H1 (cell line): ENCODE results near the gene TRIL. TPM values are rescaled to one million over a fixed set of nuclear protein-coding genes. Genes with fewer than 3 reads are reported as not detected.

Experiments
- CTCF ChIA-PET: fragments of 300-600 bp; sonication (Branson Sonifier 250); formaldehyde crosslinking; loops from one replicate; lab custom pipeline; 2021; ENCODE audit not compliant: partially characterized antibody; lab: Charles Lee
- POLR2A ChIA-PET: fragments of 300-600 bp; sonication (Branson Sonifier 250); formaldehyde crosslinking; loops from one replicate; lab custom pipeline; 2021; ENCODE audit warnings: inconsistent platforms; ENCODE audit not compliant: partially characterized antibody; lab: Charles Lee
- DNase-seq, 2 experiments: peaks; one replicate each; pipeline versions ENCODE4 v3.0.0 to v3.0.0-alpha.2; 2010 to 2022; ENCODE audit warnings: low spot score in 2 of 2, low read depth in 1 of 2, mixed read lengths in 1 of 2
- FAIRE-seq: peaks from 2 replicates; lab custom pipeline; 2011; peaks lifted over from hg19 to GRCh38; lab: Jason Lieb, UNC
- H2AFZ ChIP-seq: 2 replicates; pipeline ENCODE4 v1.8.1; 2012; ENCODE audit warnings: low read length, inconsistent platforms
- H2AK5ac ChIP-seq: 2 replicates; pipeline ENCODE4 v1.6.1; 2013; ENCODE audit warnings: low read depth, low read length
- H2BK120ac ChIP-seq: replicated peaks from 2 replicates; pipeline ENCODE3; 2013; ENCODE audit warnings: low read depth, low read length, inconsistent platforms
- H2BK12ac ChIP-seq: 2 replicates; pipeline ENCODE4 v1.6.1; 2013; ENCODE audit warnings: low read depth, low read length
- H2BK15ac ChIP-seq: 2 replicates; pipeline ENCODE4 v1.6.1; 2013; ENCODE audit warnings: low read length
- H2BK20ac ChIP-seq: 2 replicates; pipeline ENCODE4 v1.6.1; 2013; ENCODE audit warnings: low read length
- H2BK5ac ChIP-seq: 2 replicates; pipeline ENCODE4 v1.6.1; 2013; ENCODE audit warnings: low read depth, low read length
- H3K14ac ChIP-seq: 2 replicates; pipeline ENCODE4 v1.6.1; 2013; ENCODE audit warnings: inconsistent platforms; ENCODE audit not compliant: insufficient read length
- H3K18ac ChIP-seq: 2 replicates; pipeline ENCODE4 v1.6.1; 2013; ENCODE audit warnings: low read length; ENCODE audit errors: extremely low read depth
- H3K23ac ChIP-seq: 2 replicates; pipeline ENCODE4 v1.6.1; 2013; ENCODE audit warnings: inconsistent platforms; ENCODE audit not compliant: insufficient read length
- H3K23me2 ChIP-seq: 2 replicates; pipeline ENCODE4 v1.6.1; 2013; ENCODE audit warnings: low read depth, low read length
- H3K27ac ChIP-seq: 2 replicates; pipeline ENCODE4 v1.6.1; 2011; ENCODE audit warnings: low read depth, low read length, inconsistent platforms
- H3K27me3 ChIP-seq, 4 experiments: replicated peaks in 1 of 4; 1 replicate in 1 of 4; 2 replicates in 3 of 4; pipeline versions ENCODE4 v1.6.1 to v1.8.1; 2011 to 2013; ENCODE audit warnings: low read length in 3 of 4, mild to moderate bottlenecking in 3 of 4, inconsistent platforms in 2 of 4, mixed read lengths in 2 of 4, moderate library complexity in 1 of 4; ENCODE audit not compliant: control insufficient read depth in 3 of 4, insufficient read depth in 3 of 4; ENCODE audit errors: extremely low read depth in 1 of 4
- H3K36me3 ChIP-seq, 4 experiments: 2 replicates each; pipeline versions ENCODE4 v1.6.1 to v1.8.1; 2011 to 2013; ENCODE audit warnings: mild to moderate bottlenecking in 4 of 4, low read length in 3 of 4, moderate library complexity in 2 of 4, control low read depth in 1 of 4, inconsistent platforms in 1 of 4; ENCODE audit not compliant: insufficient read depth in 4 of 4, control insufficient read depth in 2 of 4
- H3K4ac ChIP-seq: replicated peaks from 2 replicates; pipeline ENCODE3; 2013; ENCODE audit warnings: low read length, low read depth, mixed read lengths, inconsistent platforms; ENCODE audit not compliant: insufficient read length
- H3K4me1 ChIP-seq, 4 experiments: replicated peaks in 1 of 4; 1 replicate in 1 of 4; 2 replicates in 3 of 4; pipeline versions ENCODE4 v1.6.1 to v1.8.1; 2011 to 2013; ENCODE audit warnings: low read length in 3 of 4, inconsistent platforms in 2 of 4, mixed read lengths in 1 of 4; ENCODE audit not compliant: insufficient read depth in 4 of 4, control insufficient read depth in 3 of 4
- H3K4me2 ChIP-seq, 2 experiments: 2 replicates each; pipeline versions ENCODE4 v1.6.1 to v1.8.1; 2011 to 2013; ENCODE audit warnings: low read depth in 2 of 2, low read length in 2 of 2, control low read depth in 1 of 2, inconsistent platforms in 1 of 2, mild to moderate bottlenecking in 1 of 2; ENCODE audit not compliant: insufficient read depth in 1 of 2
- H3K4me3 ChIP-seq, 4 experiments: fragments of 200-600, 300-600 bp in 1 of 4; sonication (generic), shearing (Covaris generic), sonication (Bioruptor Twin) in 1 of 4; 2 replicates each; pipeline versions ENCODE4 v1.5.1 to v1.8.1; 2011 to 2016; ENCODE audit warnings: low read length in 4 of 4, low read depth in 3 of 4, control low read depth in 2 of 4, inconsistent platforms in 2 of 4, mild to moderate bottlenecking in 2 of 4, mixed read lengths in 1 of 4, moderate library complexity in 1 of 4; ENCODE audit not compliant: insufficient read depth in 2 of 4; ENCODE audit errors: extremely low read depth in 1 of 4
- H3K56ac ChIP-seq: replicated peaks from 2 replicates; pipeline ENCODE3; 2013; ENCODE audit warnings: low read depth, mild to moderate bottlenecking, mixed read lengths, low read length, inconsistent platforms; ENCODE audit not compliant: insufficient read length
- H3K79me1 ChIP-seq: 2 replicates; pipeline ENCODE4 v1.6.1; 2013; ENCODE audit warnings: low read depth, low read length, control low read depth
- H3K79me2 ChIP-seq, 2 experiments: 2 replicates each; pipeline versions ENCODE4 v1.6.1 to v1.8.1; 2012 to 2013; ENCODE audit warnings: low read length in 2 of 2, mild to moderate bottlenecking in 2 of 2, inconsistent platforms in 1 of 2; ENCODE audit not compliant: insufficient read depth in 2 of 2, control insufficient read depth in 1 of 2
- H3K9ac ChIP-seq, 4 experiments: replicated peaks in 1 of 4; 1 replicate in 1 of 4; 2 replicates in 3 of 4; pipeline versions ENCODE4 v1.6.1 to v1.8.1; 2011 to 2013; ENCODE audit warnings: low read depth in 3 of 4, low read length in 3 of 4, control low read depth in 2 of 4, mild to moderate bottlenecking in 2 of 4, moderate library complexity in 2 of 4, inconsistent platforms in 1 of 4; ENCODE audit errors: extremely low read depth in 1 of 4
- H3K9me3 ChIP-seq, 2 experiments: 2 replicates each; pipeline versions ENCODE4 v1.6.1 to v1.8.1; 2012 to 2013; ENCODE audit warnings: mild to moderate bottlenecking in 2 of 2, moderate library complexity in 2 of 2, control low read depth in 1 of 2, inconsistent platforms in 1 of 2, low read depth in 1 of 2, low read length in 1 of 2, mixed read lengths in 1 of 2; ENCODE audit not compliant: insufficient read depth in 2 of 2
- H4K20me1 ChIP-seq, 2 experiments: replicated peaks in 1 of 2; 2 replicates each; pipeline versions ENCODE3 to v1.8.1; 2011 to 2013; ENCODE audit warnings: inconsistent platforms in 2 of 2, low read length in 2 of 2, mild to moderate bottlenecking in 1 of 2; ENCODE audit not compliant: insufficient read depth in 2 of 2, control insufficient read depth in 1 of 2
- H4K5ac ChIP-seq: 2 replicates; pipeline ENCODE4 v1.6.1; 2013; ENCODE audit warnings: low read length, low read depth, mixed read lengths, inconsistent platforms; ENCODE audit not compliant: insufficient read length
- H4K8ac ChIP-seq: 2 replicates; pipeline ENCODE4 v1.8.0; 2013; ENCODE audit warnings: mild to moderate bottlenecking, moderate library complexity, low read length, inconsistent platforms; ENCODE audit not compliant: insufficient read depth; ENCODE audit errors: extremely low read depth
- H4K91ac ChIP-seq: replicated peaks from 2 replicates; pipeline ENCODE3; 2013; ENCODE audit warnings: low read length, mixed read lengths, inconsistent platforms; ENCODE audit not compliant: insufficient read length
- BRCA1 ChIP-seq: IDR thresholded peaks from 2 replicates; pipeline ENCODE4 v1.6.1; 2012; ENCODE audit warnings: low read depth, low read length, improper control_type of control experiment
- CBX8 ChIP-seq: fragments of 300-800, 300-1000 bp; sonication (generic); IDR thresholded peaks from 2 replicates; pipeline ENCODE4 v1.7.1; 2016; ENCODE audit warnings: low read depth, low read length, borderline replicate concordance
- CEBPB ChIP-seq: IDR thresholded peaks from 2 replicates; pipeline ENCODE4 v1.6.1; 2012; ENCODE audit warnings: low read depth, low read length
- EP300 ChIP-seq, 2 experiments: IDR thresholded peaks; 1 replicate in 1 of 2; 2 replicates in 1 of 2; pipeline ENCODE4 v1.6.1; 2011 to 2012; ENCODE audit warnings: low read depth in 2 of 2, low read length in 2 of 2, mild to moderate bottlenecking in 2 of 2, borderline replicate concordance in 1 of 2, inconsistent platforms in 1 of 2, moderate library complexity in 1 of 2
- KDM4A ChIP-seq: IDR thresholded peaks from one replicate; pipeline ENCODE4 v1.7.1; 2012; ENCODE audit warnings: low read depth, mild to moderate bottlenecking, moderate library complexity, low read length, inconsistent platforms; ENCODE audit not compliant: severe bottlenecking
- KDM5A ChIP-seq: fragments of 200-600 bp; IDR thresholded peaks from 2 replicates; pipeline ENCODE4 v1.7.1; 2012; ENCODE audit warnings: mild to moderate bottlenecking, low read length, inconsistent platforms, mixed read lengths
- MAFK ChIP-seq: IDR thresholded peaks from 2 replicates; pipeline ENCODE4 v1.6.1; 2012; ENCODE audit warnings: low read depth, mild to moderate bottlenecking, improper control_type of control experiment, low read length
- NRF1 ChIP-seq: IDR thresholded peaks from 2 replicates; pipeline ENCODE4 v1.6.1; 2011; ENCODE audit warnings: mild to moderate bottlenecking, low read depth, low read length, improper control_type of control experiment
- PHF8 ChIP-seq: fragments of 200-600 bp; sonication (generic); conservative IDR thresholded peaks from 2 replicates; pipeline ENCODE4 v1.7.1; 2012; ENCODE audit warnings: low read depth, mild to moderate bottlenecking, inconsistent platforms, low read length, moderate library complexity
- SAP30 ChIP-seq: fragments of 300-600 bp; sonication (generic); IDR thresholded peaks from 2 replicates; pipeline ENCODE4 v1.7.1; 2012; ENCODE audit warnings: low read length, moderate library complexity, mild to moderate bottlenecking, inconsistent platforms; ENCODE audit not compliant: insufficient read depth, insufficient replicate concordance
- SIRT6 ChIP-seq: IDR thresholded peaks from one replicate; pipeline ENCODE4 v1.7.1; 2012; ENCODE audit warnings: low read length, inconsistent platforms
- SP4 ChIP-seq: IDR thresholded peaks from 2 replicates; pipeline ENCODE4 v1.6.1; 2012; ENCODE audit warnings: low read length, inconsistent platforms
- TAF1 ChIP-seq: IDR thresholded peaks from 2 replicates; pipeline ENCODE4 v1.6.1; 2011; ENCODE audit warnings: mild to moderate bottlenecking, low read depth, low read length
- TAF7 ChIP-seq: optimal IDR thresholded peaks from 2 replicates; pipeline ENCODE3; 2011; ENCODE audit warnings: low read depth, mild to moderate bottlenecking, inconsistent platforms, low read length, moderate library complexity, borderline replicate concordance
- TCF12 ChIP-seq: IDR thresholded peaks from 2 replicates; pipeline ENCODE4 v1.6.1; 2011; ENCODE audit warnings: low read depth, mild to moderate bottlenecking, low read length
- WGBS, 2 experiments: shearing (Covaris generic) in 1 of 2; methylation state at CpG; one replicate each; pipeline versions ENCODE4 v1.1.6 to v1.1.7; 2013 to 2015; ENCODE audit warnings: low lambda C conversion rate in 2 of 2, mixed read lengths in 2 of 2, inconsistent platforms in 1 of 2, low coverage in 1 of 2, missing lambda C conversion rate in 1 of 2; ENCODE audit not compliant: insufficient replicate concordance in 2 of 2, insufficient coverage in 1 of 2, insufficient read length in 1 of 2; ENCODE audit errors: extremely low coverage in 1 of 2, missing lambda C conversion rate in 1 of 2; 5-methylcytosine and 5-hydroxymethylcytosine counted together
- polyA plus RNA-seq, 7 experiments: library from polyadenylated mRNA; depleted of rRNA in 3 of 7; stranded (reverse) in 5 of 7; unstranded in 2 of 7; fragments of >200 nt in 5 of 7; fragments of 200-250 nt in 2 of 7; gene quantifications; 1 replicate in 5 of 7; 2 replicates in 1 of 7; 4 replicates in 1 of 7; pipeline versions ENCODE4 v1.2.1 to v1.2.3, GENCODE V29; 2011 to 2013; ENCODE audit warnings: missing spikeins in 2 of 7, mixed read lengths in 2 of 7
- total RNA-seq: library from RNA; stranded (reverse); fragmentation: NEBNext Ultra II Directional; extraction: Animal tissue kit (Norgen Biotek cat#: 25700); gene quantifications from 2 replicates; pipeline ENCODE4 v1.2.1, GENCODE V29; 2021

The TRIL gene
- total and polyA plus RNA-seq, 2 of the 8 experiments (the other 6 are each of a cell fraction or from before 2014, with no cell fraction given): 3.9 to 5.5 TPM

DNA sequence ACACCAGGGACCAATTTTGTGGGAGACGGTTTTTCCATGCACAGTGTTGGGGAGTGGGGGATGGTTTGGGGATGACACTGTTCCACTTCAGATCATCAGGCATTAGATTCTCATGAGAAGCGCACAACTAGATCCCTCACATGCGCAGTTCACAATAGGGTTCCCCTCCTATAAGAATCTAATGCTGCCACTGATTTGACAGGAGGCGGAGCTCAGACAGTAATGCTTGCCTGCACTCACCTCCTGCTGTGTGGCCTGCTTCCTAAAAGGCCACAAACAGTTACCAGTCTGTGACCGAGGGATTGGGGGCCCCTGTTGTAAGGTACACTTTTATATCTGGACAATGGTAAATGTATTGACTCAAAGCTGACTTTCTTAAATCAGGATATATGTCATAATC, 45.6 kb upstream of the TRIL start:
- no peak overlapping the region for H3K18ac ChIP-seq
- H3K14ac ChIP-seq: no peak overlapping the region
- no peaks in the 10 kb centered on the region for H4K20me1 ChIP-seq
- no peak overlapping the region for H2BK120ac ChIP-seq
- no peak overlapping the region for H3K9ac ChIP-seq
- no peak overlapping the region for H2BK15ac ChIP-seq
- H4K8ac ChIP-seq: no peak overlapping the region
- no peak overlapping the region for H4K91ac ChIP-seq
- DNase-seq: no peak
- H3K4me1 ChIP-seq: peaks cover 0 to 5% (median 3%) of the 10 kb centered on the region in 4 experiments; a peak in 3 of 7 replicates
- ChIA-PET CTCF (interaction anchor here (0.8 to 1.1 kb wide), 2 partner anchors 35 to 81 kb away, joined by 3 read pairs; no protein-coding TSS in a partner anchor), POLR2A (no interaction called here)
- H2BK5ac ChIP-seq: no peak overlapping the region
- H3K36me3 ChIP-seq: 0 out of 8 replicates have a peak, but pooled peaks cover 0 to 3% (median 0%) of the 10 kb centered on the region in 4 experiments
- no peak overlapping the region for H2AFZ ChIP-seq
- no peak overlapping the region for H2BK20ac ChIP-seq
- H3K9me3 ChIP-seq: peaks cover 4 to 6% of the 10 kb centered on the region in 2 experiments; a peak in 2 of 4 replicates
- H3K79me1 ChIP-seq: no peaks in the 10 kb centered on the region
- no peak overlapping the region for H4K5ac ChIP-seq
- no peak overlapping the region for H3K4me3 ChIP-seq
- no peak overlapping the region for H3K56ac ChIP-seq
- no peak overlapping the region for H3K4me2 ChIP-seq
- H3K23ac ChIP-seq: no peak overlapping the region
- H2BK12ac ChIP-seq: no peak overlapping the region
- H3K79me2 ChIP-seq: no peaks in the 10 kb centered on the region
- 92% methylated on average over 5 of the region's 5 CpGs; no CpG with 5 or more reads in 1 of the 2 experiments for WGBS, 2 experiments
- H3K23me2 ChIP-seq: no peaks in the 10 kb centered on the region
- no peak overlapping the region for H3K27ac ChIP-seq
- H2AK5ac ChIP-seq: no peak overlapping the region
- H3K4ac ChIP-seq: no peak overlapping the region
- no peaks in the 10 kb centered on the region for H3K27me3 ChIP-seq
- no peak for FAIRE-seq
- TF ChIP-seq MAFK (no peak), SAP30 (no peak), TAF1 (no peak), CBX8 (no peak), TCF12 (no peak), SP4 (no peak), CEBPB (no peak), PHF8 (no peak), KDM4A (no peak), KDM5A (no peak), EP300 (IDR thresholded peaks at IDR 0.05; ENCODE audit: borderline replicate concordance in 1 of 2, low read depth in 2 of 2, low read length in 2 of 2) (no peak), TAF7 (no peak), NRF1 (no peak), BRCA1 (no peak), SIRT6 (no peak)
